GM12874 (cell line): ENCODE data around the gene BBS9.

Experiments
- CTCF ChIP-seq: IDR thresholded peaks from 2 replicates; pipeline ENCODE4 v1.5.1; 2011; ENCODE audit warnings: low read depth, mild to moderate bottlenecking, control low read depth, low read length, moderate library complexity; ENCODE audit not compliant: insufficient read depth

The BBS9 gene

GRCh38 chr7:33109005-33109757 is 20.2 kb upstream of the BBS9 start, which contains the start of gene RP9:
Gene RP9 (minus strand): TSS chr7:33109404. CDS start chr7:33109372, 32 bp downstream.
- TF ChIP-seq CTCF: peak; percentile 65

- TF ChIP-seq CTCF: no peak
These were observed 19.6 kb upstream of the BBS9 start for GRCh38 chr7:33109758-33110238.

- TF ChIP-seq CTCF: no peak
These were observed 17.8 kb upstream of the BBS9 start for GRCh38 chr7:33111614-33112013.

GRCh38 chr7:33114976-33115375 is 14.4 kb upstream of the BBS9 start:
- no peak for TF ChIP-seq CTCF

GRCh38 chr7:33118383-33118782 is 11.0 kb upstream of the BBS9 start:
- no peak for TF ChIP-seq CTCF

GRCh38 chr7:33127085-33127484 is 2.3 kb upstream of the BBS9 start:
- TF ChIP-seq CTCF: no peak

- TF ChIP-seq CTCF: no peak
These were observed 754 bp upstream of the BBS9 start for GRCh38 chr7:33128631-33128989.
